HepG2 (cell line): ENCODE data around the gene SOAT2. TPM values are rescaled to one million over a fixed set of nuclear protein-coding genes. Genes with fewer than 3 reads are reported as not detected.
A peak's percentile ranks its signal among the peaks of the same experiment; 100 is the strongest.

Experiments
- BCLAF1 ChIP-seq: fragments of 450-650 bp; IDR thresholded peaks from 2 replicates; pipeline ENCODE4 v1.6.1; 2017; ENCODE audit warnings: mild to moderate bottlenecking
- IKZF5 ChIP-seq: IDR thresholded peaks from 2 replicates; pipeline ENCODE4 v1.6.1; 2018; ENCODE audit warnings: missing genetic modification reagents, mild to moderate bottlenecking, missing compliant biosample characterization
- PLSCR1 ChIP-seq: sonication (generic); formaldehyde crosslinking; IDR thresholded peaks from 2 replicates; pipeline ENCODE4 v1.5.0; 2020; ENCODE audit warnings: missing genetic modification reagents, mild to moderate bottlenecking, borderline replicate concordance
- PRPF4 ChIP-seq: fragments of 200-400 bp; formaldehyde crosslinking; IDR thresholded peaks from 2 replicates; pipeline ENCODE4 v1.6.1; 2016; ENCODE audit warnings: low read length, low read depth; ENCODE audit not compliant: poor library complexity, severe bottlenecking
- RBM39 ChIP-seq: fragments of 200-400 bp; formaldehyde crosslinking; IDR thresholded peaks from one replicate; pipeline ENCODE4 v1.6.1; 2018; ENCODE audit warnings: antibody characterized with exemption, mild to moderate bottlenecking, low read depth, low read length; ENCODE audit not compliant: poor library complexity, severe bottlenecking
- RXRA ChIP-seq: sonication (generic); formaldehyde crosslinking; IDR thresholded peaks from 2 replicates; pipeline ENCODE4 v1.5.1; 2020; ENCODE audit warnings: missing genetic modification reagents
- TIGD3 ChIP-seq: sonication (generic); formaldehyde crosslinking; IDR thresholded peaks from 2 replicates; pipeline ENCODE4 v1.5.1; 2020; ENCODE audit warnings: mild to moderate bottlenecking, missing genetic modification reagents, borderline replicate concordance
- TSC22D2 ChIP-seq: sonication (generic); formaldehyde crosslinking; IDR thresholded peaks from 2 replicates; pipeline ENCODE4 v1.5.1; 2020; ENCODE audit warnings: missing genetic modification reagents, mild to moderate bottlenecking, borderline replicate concordance
- ZBTB42 ChIP-seq: sonication (generic); formaldehyde crosslinking; IDR thresholded peaks from 2 replicates; pipeline ENCODE4 v1.5.0; 2020; ENCODE audit warnings: mild to moderate bottlenecking, missing genetic modification reagents
- ZNF343 ChIP-seq: sonication (generic); formaldehyde crosslinking; IDR thresholded peaks from 2 replicates; pipeline ENCODE4 v1.4.0; 2020; ENCODE audit warnings: mild to moderate bottlenecking, missing genetic modification reagents
- ZNF569 ChIP-seq: sonication (generic); formaldehyde crosslinking; IDR thresholded peaks from 2 replicates; pipeline ENCODE4 v1.5.0; 2020; ENCODE audit warnings: mild to moderate bottlenecking, missing genetic modification reagents, moderate library complexity, borderline replicate concordance
- ZNF629 ChIP-seq: sonication (generic); formaldehyde crosslinking; conservative IDR thresholded peaks from 2 replicates; pipeline ENCODE4 v1.5.0; 2020; ENCODE audit warnings: missing genetic modification reagents
- ZNF780A ChIP-seq: sonication (generic); formaldehyde crosslinking; IDR thresholded peaks from 2 replicates; pipeline ENCODE4 v1.8.0; 2022; ENCODE audit warnings: mild to moderate bottlenecking, missing genetic modification reagents, moderate library complexity
- ZSCAN21 ChIP-seq: sonication (generic); formaldehyde crosslinking; IDR thresholded peaks from 2 replicates; pipeline ENCODE4 v1.8.0; 2022; ENCODE audit warnings: mild to moderate bottlenecking, missing genetic modification reagents, moderate library complexity, borderline replicate concordance
- polyA plus RNA-seq, 8 experiments: library from polyadenylated mRNA; depleted of rRNA in 3 of 8; stranded (reverse) in 7 of 8; unstranded in 1 of 8; fragments of >200 nt; fragmentation: Illumina TruSeq in 4 of 8; extraction: Trizol in 4 of 8; gene quantifications; 2 replicates each; pipeline versions ENCODE4 v1.2.1 to v1.2.3, GENCODE V29; 2011 to 2016; ENCODE audit warnings: low read depth in 4 of 8, missing spikeins in 1 of 8, mixed read lengths in 1 of 8; ENCODE audit not compliant: insufficient read depth in 1 of 8
- total RNA-seq, 5 experiments: library from RNA; depleted of rRNA; stranded (reverse); fragments of >200 nt; fragmentation: Illumina TruSeq; extraction: Trizol; gene quantifications; 2 replicates each; pipeline ENCODE4 v1.2.3, GENCODE V29; 2016; ENCODE audit warnings: low read depth in 1 of 5
- TF ChIP-seq, protein P1 (sequence below): sonication (generic); formaldehyde crosslinking; conservative IDR thresholded peaks from 2 replicates; pipeline ENCODE4 v1.8.1; 2023; ENCODE audit warnings: missing genetic modification reagents
- TF ChIP-seq, protein P2 (sequence below): sonication (generic); formaldehyde crosslinking; IDR thresholded peaks from 2 replicates; pipeline ENCODE4 v1.5.1; 2020; ENCODE audit warnings: mild to moderate bottlenecking, missing genetic modification reagents, moderate library complexity

SOAT2 gene
- total and polyA plus RNA-seq, 2 of the 13 experiments (the other 11 are each of a cell fraction or from before 2014, with no cell fraction given), result 14.9 to 108 TPM

DNA sequence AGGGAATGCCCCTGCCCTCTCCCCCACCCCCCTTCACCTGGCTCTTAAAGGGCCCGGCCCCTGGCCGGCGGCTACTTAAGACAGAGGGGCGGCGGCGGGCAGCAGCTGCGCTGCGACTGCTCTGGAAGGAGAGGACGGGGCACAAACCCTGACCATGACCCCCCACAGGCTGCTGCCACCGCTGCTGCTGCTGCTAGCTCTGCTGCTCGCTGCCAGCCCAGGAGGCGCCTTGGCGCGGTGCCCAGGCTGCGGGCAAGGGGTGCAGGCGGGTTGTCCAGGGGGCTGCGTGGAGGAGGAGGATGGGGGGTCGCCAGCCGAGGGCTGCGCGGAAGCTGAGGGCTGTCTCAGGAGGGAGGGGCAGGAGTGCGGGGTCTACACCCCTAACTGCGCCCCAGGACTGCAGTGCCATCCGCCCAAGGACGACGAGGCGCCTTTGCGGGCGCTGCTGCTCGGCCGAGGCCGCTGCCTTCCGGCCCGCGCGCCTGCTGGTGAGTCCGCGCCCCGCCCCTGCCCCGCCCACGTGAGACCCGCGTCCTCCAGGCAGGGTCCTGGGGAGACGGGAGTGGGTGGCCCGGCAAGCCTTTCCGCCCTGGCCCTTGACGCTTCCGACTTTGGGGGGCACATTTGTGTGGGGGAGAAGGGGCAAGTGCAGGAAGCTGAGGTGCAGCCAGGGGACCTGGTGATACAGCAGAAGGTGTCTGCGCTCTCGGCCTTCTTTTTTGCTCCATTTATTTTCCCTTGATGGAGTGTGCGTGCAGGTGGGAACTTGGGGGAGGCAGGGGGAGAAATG, 5.5 kb upstream of the SOAT2 start, which contains the start of gene IGFBP6 (continued):
- TF ChIP-seq BCLAF1 (no peak), ZBTB42 (CRISPR knock-in tag) (no peak), PLSCR1 (CRISPR knock-in tag) (no peak), ZSCAN21 (CRISPR knock-in tag) (no peak), ZNF629 (CRISPR knock-in tag) (no peak), TSC22D2 (no peak), IKZF5 (CRISPR knock-in tag) (0 out of 2 replicates have a peak, but pooled peaks have one; percentile 18), ZNF569 (no peak), ZNF780A (CRISPR knock-in tag) (no peak), TIGD3 (CRISPR knock-in tag) (no peak), RBM39 (no peak), PRPF4 (no peak), RXRA (no peak), ZNF343 (CRISPR knock-in tag) (no peak)
- TF ChIP-seq, protein P1, sequence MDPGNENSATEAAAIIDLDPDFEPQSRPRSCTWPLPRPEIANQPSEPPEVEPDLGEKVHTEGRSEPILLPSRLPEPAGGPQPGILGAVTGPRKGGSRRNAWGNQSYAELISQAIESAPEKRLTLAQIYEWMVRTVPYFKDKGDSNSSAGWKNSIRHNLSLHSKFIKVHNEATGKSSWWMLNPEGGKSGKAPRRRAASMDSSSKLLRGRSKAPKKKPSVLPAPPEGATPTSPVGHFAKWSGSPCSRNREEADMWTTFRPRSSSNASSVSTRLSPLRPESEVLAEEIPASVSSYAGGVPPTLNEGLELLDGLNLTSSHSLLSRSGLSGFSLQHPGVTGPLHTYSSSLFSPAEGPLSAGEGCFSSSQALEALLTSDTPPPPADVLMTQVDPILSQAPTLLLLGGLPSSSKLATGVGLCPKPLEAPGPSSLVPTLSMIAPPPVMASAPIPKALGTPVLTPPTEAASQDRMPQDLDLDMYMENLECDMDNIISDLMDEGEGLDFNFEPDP, result no peak
- TF ChIP-seq, protein P2, sequence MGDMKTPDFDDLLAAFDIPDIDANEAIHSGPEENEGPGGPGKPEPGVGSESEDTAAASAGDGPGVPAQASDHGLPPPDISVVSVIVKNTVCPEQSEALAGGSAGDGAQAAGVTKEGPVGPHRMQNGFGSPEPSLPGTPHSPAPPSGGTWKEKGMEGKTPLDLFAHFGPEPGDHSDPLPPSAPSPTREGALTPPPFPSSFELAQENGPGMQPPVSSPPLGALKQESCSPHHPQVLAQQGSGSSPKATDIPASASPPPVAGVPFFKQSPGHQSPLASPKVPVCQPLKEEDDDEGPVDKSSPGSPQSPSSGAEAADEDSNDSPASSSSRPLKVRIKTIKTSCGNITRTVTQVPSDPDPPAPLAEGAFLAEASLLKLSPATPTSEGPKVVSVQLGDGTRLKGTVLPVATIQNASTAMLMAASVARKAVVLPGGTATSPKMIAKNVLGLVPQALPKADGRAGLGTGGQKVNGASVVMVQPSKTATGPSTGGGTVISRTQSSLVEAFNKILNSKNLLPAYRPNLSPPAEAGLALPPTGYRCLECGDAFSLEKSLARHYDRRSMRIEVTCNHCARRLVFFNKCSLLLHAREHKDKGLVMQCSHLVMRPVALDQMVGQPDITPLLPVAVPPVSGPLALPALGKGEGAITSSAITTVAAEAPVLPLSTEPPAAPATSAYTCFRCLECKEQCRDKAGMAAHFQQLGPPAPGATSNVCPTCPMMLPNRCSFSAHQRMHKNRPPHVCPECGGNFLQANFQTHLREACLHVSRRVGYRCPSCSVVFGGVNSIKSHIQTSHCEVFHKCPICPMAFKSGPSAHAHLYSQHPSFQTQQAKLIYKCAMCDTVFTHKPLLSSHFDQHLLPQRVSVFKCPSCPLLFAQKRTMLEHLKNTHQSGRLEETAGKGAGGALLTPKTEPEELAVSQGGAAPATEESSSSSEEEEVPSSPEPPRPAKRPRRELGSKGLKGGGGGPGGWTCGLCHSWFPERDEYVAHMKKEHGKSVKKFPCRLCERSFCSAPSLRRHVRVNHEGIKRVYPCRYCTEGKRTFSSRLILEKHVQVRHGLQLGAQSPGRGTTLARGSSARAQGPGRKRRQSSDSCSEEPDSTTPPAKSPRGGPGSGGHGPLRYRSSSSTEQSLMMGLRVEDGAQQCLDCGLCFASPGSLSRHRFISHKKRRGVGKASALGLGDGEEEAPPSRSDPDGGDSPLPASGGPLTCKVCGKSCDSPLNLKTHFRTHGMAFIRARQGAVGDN (CRISPR knock-in tag), result peak; percentile 92
